Keratinocyte (primary cell): ENCODE measurements around the gene ANTXR2.

Experiments used
- EZH2 ChIP-seq: IDR thresholded peaks from one replicate; pipeline ENCODE4 v1.6.1; 2012; ENCODE audit warnings: inconsistent platforms, mild to moderate bottlenecking, low read length, moderate library complexity
- TF ChIP-seq, protein P1 (sequence below), 3 experiments: IDR thresholded peaks in 1 of 3; conservative IDR thresholded peaks in 1 of 3; optimal IDR thresholded peaks in 1 of 3; 2 replicates in 2 of 3; 3 replicates in 1 of 3; pipeline versions ENCODE3 to v1.5.1; 2011; ENCODE audit warnings: low read length in 3 of 3, mild to moderate bottlenecking in 3 of 3, moderate library complexity in 2 of 3, control low read depth in 1 of 3, inconsistent platforms in 1 of 3; ENCODE audit not compliant: insufficient read depth in 2 of 3; ENCODE audit errors: extremely low read depth in 1 of 3

DNA sequence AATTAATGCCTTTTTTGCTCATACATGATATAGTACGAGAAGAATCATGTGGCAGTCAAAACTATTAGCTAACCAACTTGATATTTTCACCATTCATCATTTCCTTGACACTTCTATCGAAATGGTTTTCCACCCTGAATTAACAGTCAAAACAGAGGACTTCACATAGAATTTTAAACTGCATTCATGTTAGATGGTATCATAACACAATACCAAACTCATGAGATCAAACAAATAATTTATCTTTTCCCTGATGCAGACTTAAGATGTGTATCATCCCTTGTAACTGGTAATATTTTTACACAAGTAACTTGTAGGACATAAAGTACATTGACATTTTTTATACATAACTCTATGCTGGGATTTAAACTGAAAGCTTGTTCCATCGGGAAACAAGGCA, 18.2 kb upstream of the ANTXR2 start:
- TF ChIP-seq, protein P1, sequence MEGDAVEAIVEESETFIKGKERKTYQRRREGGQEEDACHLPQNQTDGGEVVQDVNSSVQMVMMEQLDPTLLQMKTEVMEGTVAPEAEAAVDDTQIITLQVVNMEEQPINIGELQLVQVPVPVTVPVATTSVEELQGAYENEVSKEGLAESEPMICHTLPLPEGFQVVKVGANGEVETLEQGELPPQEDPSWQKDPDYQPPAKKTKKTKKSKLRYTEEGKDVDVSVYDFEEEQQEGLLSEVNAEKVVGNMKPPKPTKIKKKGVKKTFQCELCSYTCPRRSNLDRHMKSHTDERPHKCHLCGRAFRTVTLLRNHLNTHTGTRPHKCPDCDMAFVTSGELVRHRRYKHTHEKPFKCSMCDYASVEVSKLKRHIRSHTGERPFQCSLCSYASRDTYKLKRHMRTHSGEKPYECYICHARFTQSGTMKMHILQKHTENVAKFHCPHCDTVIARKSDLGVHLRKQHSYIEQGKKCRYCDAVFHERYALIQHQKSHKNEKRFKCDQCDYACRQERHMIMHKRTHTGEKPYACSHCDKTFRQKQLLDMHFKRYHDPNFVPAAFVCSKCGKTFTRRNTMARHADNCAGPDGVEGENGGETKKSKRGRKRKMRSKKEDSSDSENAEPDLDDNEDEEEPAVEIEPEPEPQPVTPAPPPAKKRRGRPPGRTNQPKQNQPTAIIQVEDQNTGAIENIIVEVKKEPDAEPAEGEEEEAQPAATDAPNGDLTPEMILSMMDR (optimal IDR thresholded peaks at IDR 0.05 in 1 of 3, IDR thresholded peaks at IDR 0.05 in 1 of 3, conservative IDR thresholded peaks at IDR 0.05 in 1 of 3; ENCODE audit: extremely low read depth in 1 of 3, insufficient read depth in 2 of 3, low read length in 3 of 3), result no peak
- no peak for TF ChIP-seq EZH2
